ENCODE measurements around the gene LARP4. TPM values are rescaled to one million over a fixed set of nuclear protein-coding genes. Genes with fewer than 3 reads are reported as not detected.

LARP4 gene
- total and polyA plus RNA-seq, 2 of the 4 experiments (the other 2 are of a cell fraction): 11.3 to 42.5 TPM

GRCh38 chr12:50441763-50442162 lies 41.1 kb downstream of the LARP4 start:
- ChIA-PET POLR2A (ENCODE audit: unreplicated experiment) (no interaction called here), CTCF (no interaction called here)
- H3K27me3 ChIP-seq (ENCODE audit: control insufficient read depth, insufficient read depth, low read length): no peaks in the 10 kb centered on the region
- in situ Hi-C loops (cut with MboI; ENCODE audit: low sequenced_read_pairs) (no loop called here), intact Hi-C loops (cut with micrococcal nuclease) (no loop called here), dilution Hi-C loops (cut with HindIII; ENCODE audit: low sequenced_read_pairs, unreplicated experiment) (no loop called here)
- no peak overlapping the region for H2BK20ac ChIP-seq (ENCODE audit: low read depth, low read length)
- no peak overlapping the region for H4K91ac ChIP-seq (ENCODE audit: insufficient read depth, low read depth, low read length)
- no peaks in the 10 kb centered on the region for H3K9me3 ChIP-seq (ENCODE audit: control insufficient read depth, insufficient read depth, low read length)
- H3K36me3 ChIP-seq (ENCODE audit: control insufficient read depth, insufficient read depth, low read length): peaks cover 29% of the 10 kb centered on the region
- no peak overlapping the region for H4K5ac ChIP-seq (ENCODE audit: low read depth, low read length)
- H3K4me3 ChIP-seq (ENCODE audit: insufficient read depth, low read depth, low read length): no peak overlapping the region
- H3K4me2 ChIP-seq (ENCODE audit: low read depth, low read length): no peak overlapping the region
- no peak overlapping the region for H3K23ac ChIP-seq (ENCODE audit: low read depth, low read length)
- DNase-seq (no peak), ATAC-seq (ENCODE audit: low read depth) (no peak)
- no peak overlapping the region for H3K14ac ChIP-seq (replicated peaks; ENCODE audit: low read depth, low read length)
- no peak overlapping the region for H4K8ac ChIP-seq (ENCODE audit: low read depth in 2 of 2, low read length in 2 of 2)
- no peak overlapping the region for H3K4ac ChIP-seq (ENCODE audit: low read depth, low read length)
- no peak for TF ChIP-seq RFX5 (IDR thresholded peaks at IDR 0.05; ENCODE audit: low read depth, low read length)
- H3K9ac ChIP-seq (ENCODE audit: low read depth, low read length): no peak overlapping the region
- H2BK120ac ChIP-seq (ENCODE audit: low read depth, low read length): no peak overlapping the region
- H2AFZ ChIP-seq (replicated peaks; ENCODE audit: low read length, poor library complexity): no peak overlapping the region
- no peak overlapping the region for H3K18ac ChIP-seq (ENCODE audit: low read depth, low read length)
- no peaks in the 10 kb centered on the region for H3K4me1 ChIP-seq (ENCODE audit: control insufficient read depth, insufficient read depth, low read length)
- H2BK15ac ChIP-seq (ENCODE audit: low read depth, low read length): no peak overlapping the region
- peaks cover 0 to 9% of the 10 kb centered on the region in 2 experiments; a peak in 2 of 4 replicates for H3K79me1 ChIP-seq (ENCODE audit: low read depth in 1 of 2, low read length in 2 of 2)
- H4K20me1 ChIP-seq (ENCODE audit: insufficient read depth, low read length): no peaks in the 10 kb centered on the region
- BruUV-seq (replicated peaks): no TSS peak
- H2AK5ac ChIP-seq (ENCODE audit: low read depth, low read length): no peak overlapping the region
- no peak overlapping the region for H2BK5ac ChIP-seq (ENCODE audit: low read depth, low read length, poor library complexity, severe bottlenecking)
- no peak overlapping the region for H2AK9ac ChIP-seq (replicated peaks; ENCODE audit: low read depth, low read length, poor library complexity)
- no CpG with 5 or more reads among the region's 7 CpGs for WGBS, 2 experiments (ENCODE audit: extremely low coverage in 2 of 2, insufficient read length in 1 of 2)
- 0 out of 2 replicates have a peak, but pooled peaks cover 2% of the 10 kb centered on the region for H3K9me1 ChIP-seq (ENCODE audit: insufficient read depth, low read length)
- H3K27ac ChIP-seq (ENCODE audit: insufficient read depth, low read length): no peak overlapping the region
- no peak overlapping the region for H3K56ac ChIP-seq (ENCODE audit: extremely low read depth, insufficient read depth, low read length)

Measured in IMR-90 (cell line).